ENCODE results near the gene ZSCAN9. TPM values are rescaled to one million over a fixed set of nuclear protein-coding genes. Genes with fewer than 3 reads are reported as not detected.
A peak's percentile ranks its signal among the peaks of the same experiment; 100 is the strongest.

Gene ZSCAN9
- total and polyA plus RNA-seq, 9 of the 15 experiments (the other 6 are each of a cell fraction or from before 2014, with no cell fraction given), result 18.8 to 48.9 (median 28.7) TPM

DNA sequence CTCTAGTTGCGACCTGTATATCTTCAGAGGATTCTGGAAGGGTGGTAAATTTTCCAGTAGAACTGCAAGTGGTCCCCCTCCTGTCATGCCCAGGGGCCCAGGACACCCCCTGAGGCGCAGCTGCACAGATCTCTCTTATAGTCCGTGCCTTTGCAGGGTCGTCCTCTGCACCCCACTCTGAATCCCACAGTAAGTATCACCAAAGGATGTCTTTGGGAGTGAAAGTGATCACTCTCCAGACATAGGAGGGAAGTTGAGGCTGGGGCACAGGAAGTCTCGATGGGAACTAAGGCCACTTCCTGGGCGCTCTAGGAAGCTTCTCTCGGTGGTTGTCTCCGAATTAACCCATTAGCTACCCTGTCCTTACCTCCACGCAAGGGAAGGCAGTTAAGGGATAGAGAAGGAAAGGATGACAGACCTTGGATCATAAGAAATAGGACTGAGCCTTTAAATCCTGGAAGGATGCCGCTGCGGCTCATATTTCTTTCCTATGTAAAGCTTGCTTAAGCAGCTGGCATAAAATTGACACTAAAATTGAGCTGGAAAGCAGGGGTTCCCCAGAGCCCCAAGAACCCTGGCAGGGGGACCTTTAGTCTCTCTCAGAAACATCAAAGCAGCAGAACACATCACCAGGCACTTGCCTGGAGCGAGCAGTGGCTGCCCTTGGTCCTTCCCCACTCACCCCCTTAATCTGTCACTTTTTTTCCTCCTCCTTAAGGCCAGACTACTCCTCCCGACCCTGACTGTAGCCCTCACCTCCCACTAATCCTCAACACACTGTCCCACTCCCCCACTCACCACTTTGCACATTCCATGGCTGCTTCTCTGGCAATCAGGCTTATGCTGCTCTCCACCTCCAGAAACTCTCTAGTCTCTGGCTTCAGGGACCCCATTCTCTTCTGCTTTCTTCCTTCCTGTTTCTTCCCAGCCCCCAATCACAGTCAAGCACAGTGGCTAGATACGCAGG lies 27.2 kb downstream of the ZSCAN9 start, which contains the start of gene ZKSCAN4 (continued):
- TF ChIP-seq, protein P1, sequence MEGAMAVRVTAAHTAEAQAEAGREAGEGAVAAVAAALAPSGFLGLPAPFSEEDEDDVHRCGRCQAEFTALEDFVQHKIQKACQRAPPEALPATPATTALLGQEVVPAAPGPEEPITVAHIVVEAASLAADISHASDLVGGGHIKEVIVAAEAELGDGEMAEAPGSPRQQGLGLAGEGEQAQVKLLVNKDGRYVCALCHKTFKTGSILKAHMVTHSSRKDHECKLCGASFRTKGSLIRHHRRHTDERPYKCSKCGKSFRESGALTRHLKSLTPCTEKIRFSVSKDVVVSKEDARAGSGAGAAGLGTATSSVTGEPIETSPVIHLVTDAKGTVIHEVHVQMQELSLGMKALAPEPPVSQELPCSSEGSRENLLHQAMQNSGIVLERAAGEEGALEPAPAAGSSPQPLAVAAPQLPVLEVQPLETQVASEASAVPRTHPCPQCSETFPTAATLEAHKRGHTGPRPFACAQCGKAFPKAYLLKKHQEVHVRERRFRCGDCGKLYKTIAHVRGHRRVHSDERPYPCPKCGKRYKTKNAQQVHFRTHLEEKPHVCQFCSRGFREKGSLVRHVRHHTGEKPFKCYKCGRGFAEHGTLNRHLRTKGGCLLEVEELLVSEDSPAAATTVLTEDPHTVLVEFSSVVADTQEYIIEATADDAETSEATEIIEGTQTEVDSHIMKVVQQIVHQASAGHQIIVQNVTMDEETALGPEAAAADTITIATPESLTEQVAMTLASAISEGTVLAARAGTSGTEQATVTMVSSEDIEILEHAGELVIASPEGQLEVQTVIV (CRISPR knock-in tag; IDR thresholded peaks at IDR 0.05; ENCODE audit: borderline replicate concordance), result no peak
- no peak for TF ChIP-seq CHD1 (IDR thresholded peaks at IDR 0.05; ENCODE audit: low read length)
- no peak for TF ChIP-seq RFX5 (IDR thresholded peaks at IDR 0.05; ENCODE audit: low read depth, low read length)
- TF ChIP-seq, protein P2, sequence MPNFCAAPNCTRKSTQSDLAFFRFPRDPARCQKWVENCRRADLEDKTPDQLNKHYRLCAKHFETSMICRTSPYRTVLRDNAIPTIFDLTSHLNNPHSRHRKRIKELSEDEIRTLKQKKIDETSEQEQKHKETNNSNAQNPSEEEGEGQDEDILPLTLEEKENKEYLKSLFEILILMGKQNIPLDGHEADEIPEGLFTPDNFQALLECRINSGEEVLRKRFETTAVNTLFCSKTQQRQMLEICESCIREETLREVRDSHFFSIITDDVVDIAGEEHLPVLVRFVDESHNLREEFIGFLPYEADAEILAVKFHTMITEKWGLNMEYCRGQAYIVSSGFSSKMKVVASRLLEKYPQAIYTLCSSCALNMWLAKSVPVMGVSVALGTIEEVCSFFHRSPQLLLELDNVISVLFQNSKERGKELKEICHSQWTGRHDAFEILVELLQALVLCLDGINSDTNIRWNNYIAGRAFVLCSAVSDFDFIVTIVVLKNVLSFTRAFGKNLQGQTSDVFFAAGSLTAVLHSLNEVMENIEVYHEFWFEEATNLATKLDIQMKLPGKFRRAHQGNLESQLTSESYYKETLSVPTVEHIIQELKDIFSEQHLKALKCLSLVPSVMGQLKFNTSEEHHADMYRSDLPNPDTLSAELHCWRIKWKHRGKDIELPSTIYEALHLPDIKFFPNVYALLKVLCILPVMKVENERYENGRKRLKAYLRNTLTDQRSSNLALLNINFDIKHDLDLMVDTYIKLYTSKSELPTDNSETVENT (CRISPR knock-in tag; IDR thresholded peaks at IDR 0.05), result peak; percentile 98
- no peak for TF ChIP-seq BRF1 (IDR thresholded peaks at IDR 0.05; ENCODE audit: borderline replicate concordance, extremely low read depth, insufficient read length)
- TF ChIP-seq SRSF9 (IDR thresholded peaks at IDR 0.05; ENCODE audit: borderline replicate concordance, low read depth, low read length), result no peak
- no peak for TF ChIP-seq IRF2 (CRISPR knock-in tag; IDR thresholded peaks at IDR 0.05)
- peak; percentile 41; the same call in 1 of the 2 replicates for TF ChIP-seq ZNF707 (CRISPR knock-in tag; conservative IDR thresholded peaks at IDR 0.05)
- peak; percentile 30; the same call in 1 of the 2 replicates for TF ChIP-seq ZSCAN32 (CRISPR knock-in tag; IDR thresholded peaks at IDR 0.05)
- TF ChIP-seq, protein P3, sequence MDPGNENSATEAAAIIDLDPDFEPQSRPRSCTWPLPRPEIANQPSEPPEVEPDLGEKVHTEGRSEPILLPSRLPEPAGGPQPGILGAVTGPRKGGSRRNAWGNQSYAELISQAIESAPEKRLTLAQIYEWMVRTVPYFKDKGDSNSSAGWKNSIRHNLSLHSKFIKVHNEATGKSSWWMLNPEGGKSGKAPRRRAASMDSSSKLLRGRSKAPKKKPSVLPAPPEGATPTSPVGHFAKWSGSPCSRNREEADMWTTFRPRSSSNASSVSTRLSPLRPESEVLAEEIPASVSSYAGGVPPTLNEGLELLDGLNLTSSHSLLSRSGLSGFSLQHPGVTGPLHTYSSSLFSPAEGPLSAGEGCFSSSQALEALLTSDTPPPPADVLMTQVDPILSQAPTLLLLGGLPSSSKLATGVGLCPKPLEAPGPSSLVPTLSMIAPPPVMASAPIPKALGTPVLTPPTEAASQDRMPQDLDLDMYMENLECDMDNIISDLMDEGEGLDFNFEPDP (CRISPR knock-in tag; IDR thresholded peaks at IDR 0.05), result no peak
- TF ChIP-seq SMARCE1 (IDR thresholded peaks at IDR 0.05), result no peak
- no peak for TF ChIP-seq ZNF75A (CRISPR knock-in tag; IDR thresholded peaks at IDR 0.05)
- no peak for TF ChIP-seq CBX1 (IDR thresholded peaks at IDR 0.05; ENCODE audit: low read depth)
- TF ChIP-seq NR2C1 (IDR thresholded peaks at IDR 0.05), result peak; percentile 70
- TF ChIP-seq NR2C1 (tag; IDR thresholded peaks at IDR 0.05), result peak; percentile 55; the same call in 1 of the 2 replicates
- 0 out of 2 replicates have a peak, but pooled peaks have one; percentile 11 for TF ChIP-seq TAF7 (tag; IDR thresholded peaks at IDR 0.05)
- peak in 1 of 2 experiments; percentile 93; a peak in 2 of 4 replicates for TF ChIP-seq TRIM24 (IDR thresholded peaks at IDR 0.05)
- peak; percentile 90 for TF ChIP-seq SIN3B (IDR thresholded peaks at IDR 0.05; ENCODE audit: low read depth)
- TF ChIP-seq, protein P4, sequence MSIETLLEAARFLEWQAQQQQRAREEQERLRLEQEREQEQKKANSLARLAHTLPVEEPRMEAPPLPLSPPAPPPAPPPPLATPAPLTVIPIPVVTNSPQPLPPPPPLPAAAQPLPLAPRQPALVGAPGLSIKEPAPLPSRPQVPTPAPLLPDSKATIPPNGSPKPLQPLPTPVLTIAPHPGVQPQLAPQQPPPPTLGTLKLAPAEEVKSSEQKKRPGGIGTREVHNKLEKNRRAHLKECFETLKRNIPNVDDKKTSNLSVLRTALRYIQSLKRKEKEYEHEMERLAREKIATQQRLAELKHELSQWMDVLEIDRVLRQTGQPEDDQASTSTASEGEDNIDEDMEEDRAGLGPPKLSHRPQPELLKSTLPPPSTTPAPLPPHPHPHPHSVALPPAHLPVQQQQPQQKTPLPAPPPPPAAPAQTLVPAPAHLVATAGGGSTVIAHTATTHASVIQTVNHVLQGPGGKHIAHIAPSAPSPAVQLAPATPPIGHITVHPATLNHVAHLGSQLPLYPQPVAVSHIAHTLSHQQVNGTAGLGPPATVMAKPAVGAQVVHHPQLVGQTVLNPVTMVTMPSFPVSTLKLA (conservative IDR thresholded peaks at IDR 0.05), result peak in 1 of 2 experiments; percentile 73; a peak in 3 of 4 replicates
- TF ChIP-seq ZNF668 (CRISPR knock-in tag; IDR thresholded peaks at IDR 0.05), result no peak

Data from K562 (cell line).